IMR-90 (cell line): ENCODE measurements around the gene HUWE1. TPM values are rescaled to one million over a fixed set of nuclear protein-coding genes. Genes with fewer than 3 reads are reported as not detected.

ENCODE experiments used
- ATAC-seq: fragments of 200-7000 bp; cut with Tn5 transposase; 2 replicates; pipeline ENCODE4 v1.9.1; 2020; ENCODE audit warnings: low read depth, mild to moderate bottlenecking, moderate library complexity
- BruUV-seq: library from RNA; stranded (reverse); fragments of 400-500 nt; replicated peaks from 2 replicates; lab custom pipeline; 2021; lab: Mats Ljungman, UMichigan
- CTCF ChIA-PET: fragments of 300-600 bp; formaldehyde crosslinking; extraction: SDS; loops from one replicate; lab custom pipeline; 2021; ENCODE audit warnings: antibody characterized with exemption; lab: Yijun Ruan, JAX
- POLR2A ChIA-PET: fragments of 300-600 bp; sonication (Branson Sonifier 250); formaldehyde crosslinking; loops from one replicate; lab custom pipeline; 2022; ENCODE audit warnings: antibody characterized with exemption; ENCODE audit not compliant: unreplicated experiment; lab: Charles Lee
- DNase-seq: peaks from one replicate; pipeline ENCODE4 v3.0.0; 2013
- H2AFZ ChIP-seq: replicated peaks from 2 replicates; pipeline ENCODE3; 2013; ENCODE audit warnings: low read length, mild to moderate bottlenecking; ENCODE audit not compliant: poor library complexity
- H2AK5ac ChIP-seq: 2 replicates; pipeline ENCODE4 v1.6.1; 2013; ENCODE audit warnings: low read depth, low read length, inconsistent platforms
- H2AK9ac ChIP-seq: replicated peaks from 2 replicates; pipeline ENCODE3; 2013; ENCODE audit warnings: mild to moderate bottlenecking, low read depth, low read length, moderate library complexity; ENCODE audit not compliant: poor library complexity
- H2BK120ac ChIP-seq: 2 replicates; pipeline ENCODE4 v1.6.1; 2013; ENCODE audit warnings: low read depth, low read length, inconsistent platforms
- H2BK15ac ChIP-seq: 3 replicates; pipeline ENCODE4 v1.6.1; 2013; ENCODE audit warnings: low read depth, low read length, inconsistent platforms
- H2BK20ac ChIP-seq: 2 replicates; pipeline ENCODE4 v1.6.1; 2013; ENCODE audit warnings: low read depth, mild to moderate bottlenecking, inconsistent platforms, low read length, moderate library complexity
- H2BK5ac ChIP-seq: 2 replicates; pipeline ENCODE4 v1.6.1; 2013; ENCODE audit warnings: mild to moderate bottlenecking, low read depth, low read length, inconsistent platforms; ENCODE audit not compliant: poor library complexity, severe bottlenecking
- H3K14ac ChIP-seq: replicated peaks from 2 replicates; pipeline ENCODE4 v1.6.1; 2013; ENCODE audit warnings: low read depth, low read length, inconsistent platforms
- H3K18ac ChIP-seq: 2 replicates; pipeline ENCODE4 v1.6.1; 2013; ENCODE audit warnings: low read depth, low read length, control low read depth
- H3K23ac ChIP-seq: 2 replicates; pipeline ENCODE4 v1.6.1; 2013; ENCODE audit warnings: low read depth, low read length, inconsistent platforms
- H3K27ac ChIP-seq: 2 replicates; pipeline ENCODE4 v1.5.1; 2013; ENCODE audit warnings: mild to moderate bottlenecking, control low read depth, low read length; ENCODE audit not compliant: insufficient read depth
- H3K27me3 ChIP-seq: 2 replicates; pipeline ENCODE4 v1.6.1; 2013; ENCODE audit warnings: low read length; ENCODE audit not compliant: control insufficient read depth, insufficient read depth
- H3K36me3 ChIP-seq: 2 replicates; pipeline ENCODE4 v1.6.1; 2013; ENCODE audit warnings: low read length, mixed read lengths; ENCODE audit not compliant: control insufficient read depth, insufficient read depth
- H3K4ac ChIP-seq: 2 replicates; pipeline ENCODE4 v1.6.1; 2013; ENCODE audit warnings: low read depth, low read length, inconsistent platforms
- H3K4me1 ChIP-seq: 2 replicates; pipeline ENCODE4 v1.6.1; 2013; ENCODE audit warnings: low read length, mixed read lengths; ENCODE audit not compliant: control insufficient read depth, insufficient read depth
- H3K4me2 ChIP-seq: 2 replicates; pipeline ENCODE4 v1.6.1; 2013; ENCODE audit warnings: low read depth, mild to moderate bottlenecking, control low read depth, low read length, moderate library complexity
- H3K4me3 ChIP-seq: 2 replicates; pipeline ENCODE4 v1.5.1; 2013; ENCODE audit warnings: low read depth, mild to moderate bottlenecking, control low read depth, low read length, moderate library complexity; ENCODE audit not compliant: insufficient read depth
- H3K56ac ChIP-seq: 2 replicates; pipeline ENCODE4 v1.6.1; 2013; ENCODE audit warnings: low read length, inconsistent platforms; ENCODE audit not compliant: insufficient read depth; ENCODE audit errors: extremely low read depth
- H3K79me1 ChIP-seq, 2 experiments: 2 replicates each; pipeline ENCODE4 v1.6.1; 2013; ENCODE audit warnings: low read length in 2 of 2, inconsistent platforms in 1 of 2, low read depth in 1 of 2
- H3K9ac ChIP-seq: 2 replicates; pipeline ENCODE4 v1.6.1; 2013; ENCODE audit warnings: low read depth, low read length, control low read depth
- H3K9me1 ChIP-seq: 2 replicates; pipeline ENCODE4 v1.6.1; 2013; ENCODE audit warnings: low read length, inconsistent platforms; ENCODE audit not compliant: insufficient read depth
- H3K9me3 ChIP-seq: 2 replicates; pipeline ENCODE4 v1.6.1; 2013; ENCODE audit warnings: low read length; ENCODE audit not compliant: control insufficient read depth, insufficient read depth
- H4K20me1 ChIP-seq: 2 replicates; pipeline ENCODE4 v1.6.1; 2013; ENCODE audit warnings: low read length, inconsistent platforms; ENCODE audit not compliant: insufficient read depth
- H4K5ac ChIP-seq: 2 replicates; pipeline ENCODE4 v1.6.1; 2013; ENCODE audit warnings: mild to moderate bottlenecking, low read depth, low read length, control low read depth
- H4K8ac ChIP-seq, 2 experiments: 2 replicates each; pipeline ENCODE4 v1.6.1; 2013; ENCODE audit warnings: low read depth in 2 of 2, low read length in 2 of 2, control low read depth in 1 of 2, inconsistent platforms in 1 of 2
- H4K91ac ChIP-seq: 2 replicates; pipeline ENCODE4 v1.6.1; 2013; ENCODE audit warnings: low read depth, low read length, inconsistent platforms; ENCODE audit not compliant: insufficient read depth
- BHLHE40 ChIP-seq: fragments of 150-350 bp; IDR thresholded peaks from 2 replicates; pipeline ENCODE4 v1.6.1; 2016; ENCODE audit warnings: mild to moderate bottlenecking, low read depth, low read length
- FOS ChIP-seq: fragments of 150-350 bp; IDR thresholded peaks from 2 replicates; pipeline ENCODE4 v1.6.1; 2016; ENCODE audit warnings: low read depth, low read length
- MAFK ChIP-seq: IDR thresholded peaks from 2 replicates; pipeline ENCODE4 v1.6.1; 2012; ENCODE audit warnings: low read depth, low read length, improper control_type of control experiment
- MXI1 ChIP-seq: IDR thresholded peaks from 2 replicates; pipeline ENCODE4 v1.6.1; 2012; ENCODE audit warnings: low read depth, mild to moderate bottlenecking, low read length, moderate library complexity, borderline replicate concordance
- NFE2L2 ChIP-seq: fragments of 150-350 bp; IDR thresholded peaks from 2 replicates; pipeline ENCODE4 v1.6.1; 2016; ENCODE audit warnings: low read depth, mild to moderate bottlenecking, low read length
- RAD21 ChIP-seq: IDR thresholded peaks from 2 replicates; pipeline ENCODE4 v1.6.1; 2012; ENCODE audit warnings: low read length, improper control_type of control experiment
- SMC3 ChIP-seq: fragments of 150-350 bp; IDR thresholded peaks from 2 replicates; pipeline ENCODE4 v1.6.1; 2016; ENCODE audit warnings: low read depth, mild to moderate bottlenecking, antibody characterized with exemption, low read length, moderate library complexity
- dilution Hi-C: fragments of 300-500 bp; cut with HindIII; formaldehyde crosslinking; loops from one replicate; pipeline ENCODE4 v1.14.3; 2018; ENCODE audit warnings: low sequenced_read_pairs; ENCODE audit not compliant: unreplicated experiment
- in situ Hi-C: fragments of 300-500 bp; cut with MboI; formaldehyde crosslinking; loops from 3 replicates; pipeline ENCODE4 v1.14.3; 2019; ENCODE audit warnings: low sequenced_read_pairs, inconsistent platforms, mixed read lengths
- intact Hi-C: fragments of 100-400 bp; cut with micrococcal nuclease; formaldehyde crosslinking; loops from 2 replicates; pipeline ENCODE4 v1.10.0; 2022
- polyA plus RNA-seq, 3 experiments: library from polyadenylated mRNA; depleted of rRNA; stranded (reverse); fragments of >200 nt; gene quantifications; 2 replicates each; pipeline ENCODE4 v1.2.3, GENCODE V29; 2012; ENCODE audit warnings: low replicate concordance in 1 of 3
- total RNA-seq: library from RNA; depleted of rRNA; stranded (reverse); fragments of >200 nt; gene quantifications from 2 replicates; pipeline ENCODE4 v1.2.3, GENCODE V29; 2012
- TF ChIP-seq, protein P1 (sequence below): fragments of 150-350 bp; IDR thresholded peaks from 2 replicates; pipeline ENCODE4 v1.6.1; 2016; ENCODE audit warnings: low read depth, mild to moderate bottlenecking, low read length, moderate library complexity, borderline replicate concordance

The HUWE1 gene
- total and polyA plus RNA-seq, 2 of the 4 experiments (the other 2 are of a cell fraction), result 47.6 to 57.7 TPM

- Histone ChIP-seq H3K4me1 (no peaks in the 10 kb centered on the region), H2AK9ac (no peak overlapping the region), H3K18ac (no peak overlapping the region), H3K27me3 (peaks cover 40% of the 10 kb centered on the region), H3K9me1 (no peaks in the 10 kb centered on the region), H4K8ac (no peak overlapping the region), H4K91ac (no peak overlapping the region), H3K4me2 (no peak overlapping the region), H3K36me3 (no peaks in the 10 kb centered on the region), H2BK20ac (no peak overlapping the region), H3K56ac (no peak overlapping the region), H2BK120ac (no peak overlapping the region), H3K23ac (no peak overlapping the region), H3K4ac (no peak overlapping the region), H2BK5ac (no peak overlapping the region), H3K14ac (no peak overlapping the region), H2AFZ (no peak overlapping the region), H2AK5ac (no peak overlapping the region), H3K79me1 (no peaks in the 10 kb centered on the region), H3K27ac (no peak overlapping the region), H4K20me1 (no peaks in the 10 kb centered on the region), H3K9ac (no peak overlapping the region), H3K4me3 (no peak overlapping the region), H4K5ac (no peak overlapping the region), H2BK15ac (no peak overlapping the region), H3K9me3 (no peaks in the 10 kb centered on the region)
- CTCF ChIA-PET, result interaction anchor here (1.2 kb wide), 1 partner anchor 28 kb away, joined by 3 read pairs; no protein-coding TSS in a partner anchor
- no peak for DNase-seq
- intact Hi-C loops, result no loop called here
- TF ChIP-seq MXI1, result no peak
- no peak for TF ChIP-seq SMC3
- TF ChIP-seq NFE2L2, result no peak
- no peak for TF ChIP-seq RAD21
- TF ChIP-seq MAFK, result no peak
- TF ChIP-seq FOS, result no peak
- no peak for TF ChIP-seq BHLHE40
- TF ChIP-seq, protein P1, sequence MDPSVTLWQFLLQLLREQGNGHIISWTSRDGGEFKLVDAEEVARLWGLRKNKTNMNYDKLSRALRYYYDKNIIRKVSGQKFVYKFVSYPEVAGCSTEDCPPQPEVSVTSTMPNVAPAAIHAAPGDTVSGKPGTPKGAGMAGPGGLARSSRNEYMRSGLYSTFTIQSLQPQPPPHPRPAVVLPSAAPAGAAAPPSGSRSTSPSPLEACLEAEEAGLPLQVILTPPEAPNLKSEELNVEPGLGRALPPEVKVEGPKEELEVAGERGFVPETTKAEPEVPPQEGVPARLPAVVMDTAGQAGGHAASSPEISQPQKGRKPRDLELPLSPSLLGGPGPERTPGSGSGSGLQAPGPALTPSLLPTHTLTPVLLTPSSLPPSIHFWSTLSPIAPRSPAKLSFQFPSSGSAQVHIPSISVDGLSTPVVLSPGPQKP, result no peak
- no TSS peak for BruUV-seq
- ATAC-seq, result no peak
- dilution Hi-C loops, result no loop called here
- POLR2A ChIA-PET, result no interaction called here
- in situ Hi-C loops, result no loop called here
Observed at GRCh38 chrX:53486285-53486684, 200.2 kb downstream of the HUWE1 start.
